Left forelimb (tissue), 1 donor: ENCODE measurements around the gene ZBTB33.

ENCODE experiments used
- DNase-seq: peaks from one replicate; pipeline ENCODE4 v3.0.0-alpha.2; 2018; ENCODE audit warnings: low spot score

The ZBTB33 gene

DNA sequence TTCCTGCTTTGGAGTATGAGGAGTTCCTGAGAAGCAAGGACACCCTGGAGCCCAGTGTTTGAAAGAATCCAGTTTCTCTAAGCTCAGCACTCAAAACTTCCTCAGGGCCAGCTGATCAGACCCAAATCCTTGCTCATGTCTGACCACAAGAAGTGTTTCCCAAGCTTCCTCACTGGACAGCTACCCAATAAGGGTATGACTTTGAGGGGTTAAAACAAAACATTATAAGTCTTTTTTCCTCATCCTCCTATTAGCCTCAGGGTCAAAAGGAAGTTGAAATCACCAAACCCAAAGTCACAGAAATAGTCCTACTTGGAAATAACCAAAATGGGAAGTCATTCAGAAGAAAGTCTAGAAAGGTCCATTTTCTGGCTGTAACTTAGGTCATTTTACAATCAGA, 13.7 kb downstream of the ZBTB33 start:
- no peak for DNase-seq

GRCh38 chrX:120269373-120270035, 18.9 kb downstream of the ZBTB33 start:
- DNase-seq: no peak

- no peak for DNase-seq
Observed at GRCh38 chrX:120270567-120270966, 20.0 kb downstream of the ZBTB33 start.

DNA sequence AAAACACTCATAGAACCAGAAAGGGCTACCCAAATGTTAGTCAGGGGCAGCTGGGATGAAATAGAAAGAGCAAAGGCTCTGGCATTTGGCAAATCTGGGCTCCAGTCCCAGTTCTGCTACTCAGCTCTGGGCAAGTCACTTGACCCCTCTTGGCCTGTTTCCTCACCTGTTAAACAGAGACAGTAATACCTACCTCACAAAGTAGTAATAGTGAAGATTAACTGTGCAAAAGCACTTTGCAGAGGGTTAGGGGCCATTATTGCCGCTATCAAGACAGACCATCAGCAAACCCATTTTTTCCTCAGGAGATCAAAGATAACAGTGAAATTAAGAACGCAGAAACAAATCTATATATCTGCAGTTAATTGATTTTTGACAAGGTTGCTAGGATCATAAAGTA, 20.6 kb downstream of the ZBTB33 start:
- DNase-seq: no peak

DNA sequence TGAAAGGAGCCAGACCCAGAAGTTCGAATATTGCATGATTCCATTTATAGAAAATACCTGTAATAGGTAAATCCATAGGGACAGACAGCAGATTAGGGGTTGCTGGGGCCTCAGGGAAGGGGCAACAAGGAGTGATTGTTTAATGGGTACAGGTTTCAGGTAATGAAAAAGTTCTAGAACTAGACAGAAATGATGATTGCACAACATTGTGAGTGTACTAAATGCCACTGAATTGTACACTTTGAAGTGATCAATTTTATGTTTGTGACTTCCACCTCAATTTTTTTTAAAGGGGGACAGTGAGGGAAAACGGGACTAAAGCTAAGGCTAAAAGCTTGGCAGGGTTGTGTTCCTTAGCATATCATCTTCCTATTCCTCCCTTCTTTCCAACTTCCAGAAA, 23.5 kb downstream of the ZBTB33 start:
- no peak for DNase-seq

- DNase-seq: no peak
Observed at GRCh38 chrX:120274958-120275357, 24.3 kb downstream of the ZBTB33 start.

GRCh38 chrX:120281021-120281624, 30.5 kb downstream of the ZBTB33 start:
- DNase-seq: no peak

- DNase-seq: no peak
Observed at GRCh38 chrX:120281761-120282160, 31.1 kb downstream of the ZBTB33 start.

DNA sequence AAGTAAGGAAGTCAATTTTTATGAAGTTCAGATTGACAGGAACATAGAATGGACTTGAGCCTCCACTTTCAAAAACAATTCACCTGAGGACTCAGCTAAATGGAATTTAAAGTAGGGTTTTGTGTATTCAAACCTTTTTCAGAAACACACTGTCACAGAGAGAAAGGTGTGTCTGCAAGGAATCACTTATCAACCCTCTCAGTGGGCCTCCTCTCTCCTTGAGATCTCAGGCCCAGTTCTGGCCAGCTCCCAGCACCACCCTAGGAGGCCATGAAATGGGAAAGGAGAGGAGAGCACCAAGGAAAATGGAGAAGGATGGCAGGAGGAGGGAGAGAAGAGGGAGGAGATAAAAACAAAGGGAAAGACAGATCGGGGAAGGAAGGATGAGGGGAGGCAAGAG, 32.1 kb downstream of the ZBTB33 start:
- DNase-seq: no peak

GRCh38 chrX:120286733-120287512, 36.3 kb downstream of the ZBTB33 start:
- no peak for DNase-seq

- no peak for DNase-seq
Observed at GRCh38 chrX:120287513-120288112, 37.0 kb downstream of the ZBTB33 start.

- DNase-seq: no peak
Observed at GRCh38 chrX:120290107-120290506, 39.5 kb downstream of the ZBTB33 start.

GRCh38 chrX:120291211-120291610, 40.6 kb downstream of the ZBTB33 start:
- DNase-seq: no peak

GRCh38 chrX:120293015-120293414, 42.4 kb downstream of the ZBTB33 start:
- no peak for DNase-seq

DNA sequence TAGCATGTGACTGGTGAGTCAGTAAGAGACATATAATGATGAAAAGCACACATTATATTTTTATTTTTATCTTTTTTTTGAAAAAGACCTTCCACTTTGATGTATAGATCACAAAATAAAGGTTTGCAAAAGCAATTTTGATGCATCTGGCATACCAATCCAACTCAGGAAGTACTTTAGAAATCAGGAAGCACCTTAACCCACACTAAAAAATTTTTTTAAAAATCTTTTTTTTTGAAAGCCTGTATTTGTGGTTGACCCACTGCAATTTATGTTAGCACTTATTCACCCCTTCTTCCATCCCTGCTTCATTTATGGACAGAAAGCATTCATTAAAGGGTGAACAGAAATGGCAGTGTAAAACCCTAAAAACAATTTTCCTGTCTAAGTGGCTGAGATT, 44.0 kb downstream of the ZBTB33 start:
- no peak for DNase-seq

- no peak for DNase-seq
Observed at GRCh38 chrX:120297923-120298322, 47.3 kb downstream of the ZBTB33 start.

DNA sequence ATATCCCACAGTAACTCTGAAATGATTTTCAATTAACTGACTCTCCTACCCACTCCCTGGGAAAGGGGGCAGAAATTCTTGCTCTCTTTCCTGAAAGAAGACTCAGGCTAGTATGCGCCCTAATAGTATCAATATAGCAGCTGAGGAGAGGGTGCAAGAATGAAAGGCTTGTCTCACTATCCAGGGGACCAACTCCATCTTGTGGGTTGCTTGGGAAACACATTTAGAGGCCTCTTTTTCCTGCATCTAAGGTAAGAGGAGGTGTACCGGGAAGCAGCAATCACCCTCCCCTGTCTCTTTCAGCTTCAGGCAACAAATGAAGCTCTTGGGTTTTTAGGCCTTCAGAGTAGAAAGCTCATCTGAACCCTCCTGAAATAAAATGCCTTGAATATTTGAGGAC, 49.3 kb downstream of the ZBTB33 start:
- no peak for DNase-seq

DNA sequence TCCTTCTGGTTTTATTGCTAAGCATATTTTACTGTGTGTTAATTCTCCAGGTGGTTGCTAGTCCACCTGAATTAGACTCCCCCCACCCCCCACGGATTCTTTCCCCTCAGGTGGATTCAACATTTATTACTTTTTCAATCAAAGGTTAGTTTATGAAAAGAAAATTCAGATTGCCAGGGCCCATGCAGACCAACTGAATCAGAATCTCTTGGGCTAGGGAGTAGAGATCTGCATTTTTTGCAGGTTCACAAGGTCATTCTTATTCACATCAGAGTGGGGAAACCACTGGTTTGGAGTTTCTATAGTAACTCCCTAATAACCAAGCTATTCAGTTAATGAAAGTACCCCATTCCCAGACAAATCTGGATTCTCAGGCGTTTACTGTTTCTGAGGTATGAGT, 50.9 kb downstream of the ZBTB33 start:
- DNase-seq: no peak

GRCh38 chrX:120301960-120302359, 51.3 kb downstream of the ZBTB33 start:
- DNase-seq: no peak

GRCh38 chrX:120302434-120302833, 51.8 kb downstream of the ZBTB33 start:
- no peak for DNase-seq

GRCh38 chrX:120304256-120304655, 53.6 kb downstream of the ZBTB33 start:
- no peak for DNase-seq

GRCh38 chrX:120305531-120306141, 55.0 kb downstream of the ZBTB33 start:
- DNase-seq: no peak
